Measurements from ENCODE around the gene BABAM1.

BABAM1 gene

DNA sequence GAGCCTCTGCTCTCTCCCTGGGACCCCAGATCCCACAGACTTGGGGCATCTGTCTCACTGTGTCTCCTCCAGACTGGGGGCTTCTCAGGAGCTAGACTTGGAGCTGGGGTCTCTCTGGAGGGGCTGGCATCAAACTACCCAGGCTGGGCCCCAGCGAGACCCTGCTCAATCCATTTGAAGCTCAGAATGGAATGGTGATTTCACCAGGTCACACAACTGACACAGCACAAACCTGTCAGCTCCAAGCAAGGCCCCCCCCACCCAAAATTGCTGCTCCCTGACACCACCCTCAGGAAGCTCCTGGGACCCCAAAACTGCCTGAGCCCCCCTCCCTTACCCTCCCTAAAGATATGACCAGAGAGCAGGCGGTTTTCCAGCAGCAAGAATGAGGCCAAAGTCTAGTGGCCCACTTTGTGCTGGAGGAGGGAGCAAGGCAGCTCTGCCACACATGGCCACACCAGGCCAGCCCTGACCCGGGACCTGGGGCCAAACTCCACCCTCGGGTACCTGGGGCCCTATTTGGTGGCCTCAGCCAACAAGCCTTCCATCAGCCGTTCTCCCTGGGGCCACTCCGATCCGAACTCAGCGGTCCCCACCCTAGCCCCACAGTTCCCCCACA, 23.9 kb upstream of the BABAM1 start:
- no peak for DNase-seq (ENCODE audit: low read depth in 2 of 2)

DNA sequence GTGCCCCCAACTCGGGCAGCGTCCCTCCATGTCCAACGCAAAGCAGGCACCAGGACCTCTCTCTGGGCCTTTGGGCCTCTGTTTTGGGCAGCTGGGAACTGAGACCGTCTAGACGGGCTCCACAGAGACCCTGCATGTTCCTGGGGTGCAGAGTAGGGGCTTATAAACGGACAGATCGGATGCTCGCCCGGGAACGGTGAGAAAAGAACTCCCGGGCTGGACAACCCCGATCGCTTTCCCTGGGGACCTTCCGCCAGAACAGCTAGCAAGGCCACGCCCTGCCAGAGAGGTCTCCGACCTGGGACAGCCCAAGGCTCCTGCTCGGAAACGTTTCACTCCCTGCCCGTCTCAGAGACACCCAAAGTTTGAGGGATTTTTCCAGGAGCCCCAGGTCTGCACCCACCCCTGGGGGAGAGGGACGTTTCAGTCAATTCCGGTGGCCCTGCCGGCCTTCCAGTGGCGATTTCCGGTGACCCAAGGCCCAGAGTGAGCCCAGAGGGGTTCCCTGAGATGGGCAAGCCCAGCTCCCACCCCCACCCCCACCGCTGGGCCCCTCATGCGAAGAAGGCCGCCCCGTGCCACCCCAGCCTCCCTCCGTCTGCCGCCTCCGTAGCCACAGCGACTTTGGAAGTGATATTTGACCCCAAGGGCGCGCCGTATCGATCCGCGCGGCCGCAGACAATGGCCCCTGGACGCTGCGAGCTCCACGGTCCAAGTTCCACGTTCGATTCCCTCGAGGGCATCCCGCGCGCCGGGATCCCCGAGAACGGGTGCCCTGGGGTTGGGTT, 23.2 kb upstream of the BABAM1 start:
- DNase-seq (ENCODE audit: low read depth in 2 of 2) = no peak

DNA sequence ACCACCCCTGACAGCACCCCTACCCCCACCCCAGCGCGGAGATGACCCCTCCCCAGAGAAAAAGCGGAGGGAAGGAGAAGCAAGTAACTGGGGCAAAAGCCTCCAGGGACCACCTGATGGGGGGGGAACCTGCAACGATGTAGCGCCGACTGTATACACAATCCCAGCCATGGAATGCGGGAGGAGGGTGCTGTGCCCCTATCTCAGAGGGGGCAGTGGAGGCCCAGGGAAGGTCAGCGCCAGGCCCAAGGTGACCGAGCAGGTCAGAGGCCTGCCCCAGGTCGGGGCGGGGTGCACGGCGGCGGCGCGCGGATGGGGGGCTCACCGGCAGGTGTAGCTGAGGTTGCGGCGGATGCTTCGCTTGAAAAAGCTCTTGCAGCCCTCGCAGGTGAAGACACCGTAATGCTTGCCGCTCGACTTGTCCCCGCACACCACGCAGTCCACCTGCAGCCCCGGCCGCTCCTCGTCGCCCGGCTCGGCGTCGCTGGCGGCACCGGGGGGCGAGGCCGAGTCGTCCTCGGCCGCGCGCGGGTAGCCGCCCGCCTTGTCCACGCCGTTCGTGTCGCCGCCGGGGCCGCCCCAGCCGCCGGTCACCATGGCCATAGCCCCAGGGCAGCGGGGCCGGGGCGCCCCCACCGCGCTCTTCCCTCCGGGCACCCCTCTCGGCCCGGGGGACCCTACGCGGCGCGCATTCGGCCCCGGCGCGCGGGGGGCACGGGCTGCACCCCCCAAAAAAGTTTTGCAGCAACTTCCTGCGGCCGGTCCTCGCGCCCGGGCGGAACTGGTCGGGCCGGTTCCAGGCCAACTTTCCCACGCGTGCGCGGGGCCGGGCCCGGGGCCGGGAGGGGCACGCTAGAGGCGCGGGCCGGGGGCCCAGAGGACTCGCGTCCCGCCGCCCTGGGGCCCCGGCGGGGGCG, 22.4 kb upstream of the BABAM1 start:
- DNase-seq (ENCODE audit: low read depth in 2 of 2) = no peak

DNA sequence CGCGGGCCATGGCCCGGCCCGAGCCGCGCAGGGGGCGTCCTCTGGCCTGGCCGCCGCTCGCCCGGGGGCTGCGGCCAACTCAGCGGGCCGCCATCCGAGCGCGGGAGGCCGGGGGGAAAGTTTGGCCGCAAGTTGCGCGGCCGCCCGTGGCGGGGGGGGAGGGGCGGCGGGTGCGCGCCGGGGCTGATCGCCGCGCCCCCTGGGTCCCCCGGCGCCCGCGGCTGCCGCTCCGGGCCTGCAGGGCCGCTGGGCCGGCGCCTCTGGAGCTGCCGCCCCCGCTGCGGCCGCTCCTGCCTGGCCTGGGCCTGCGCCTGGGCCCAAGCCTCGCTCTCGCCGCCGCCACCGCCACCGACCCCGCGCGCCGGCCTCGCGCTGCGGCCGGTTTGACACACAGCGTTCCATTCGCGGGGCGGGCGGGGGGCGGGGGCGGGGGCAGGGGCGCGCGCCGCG, 21.7 kb upstream of the BABAM1 start, which contains the start of gene NR2F6:
TSS of gene NR2F6 (minus strand) at position 385 of the 450 bp plus-strand sequence. CDS start 699 bp downstream, outside the sequence.
- peak in 1 of 2 donors; percentile 23 for DNase-seq (ENCODE audit: low read depth in 2 of 2)

DNA sequence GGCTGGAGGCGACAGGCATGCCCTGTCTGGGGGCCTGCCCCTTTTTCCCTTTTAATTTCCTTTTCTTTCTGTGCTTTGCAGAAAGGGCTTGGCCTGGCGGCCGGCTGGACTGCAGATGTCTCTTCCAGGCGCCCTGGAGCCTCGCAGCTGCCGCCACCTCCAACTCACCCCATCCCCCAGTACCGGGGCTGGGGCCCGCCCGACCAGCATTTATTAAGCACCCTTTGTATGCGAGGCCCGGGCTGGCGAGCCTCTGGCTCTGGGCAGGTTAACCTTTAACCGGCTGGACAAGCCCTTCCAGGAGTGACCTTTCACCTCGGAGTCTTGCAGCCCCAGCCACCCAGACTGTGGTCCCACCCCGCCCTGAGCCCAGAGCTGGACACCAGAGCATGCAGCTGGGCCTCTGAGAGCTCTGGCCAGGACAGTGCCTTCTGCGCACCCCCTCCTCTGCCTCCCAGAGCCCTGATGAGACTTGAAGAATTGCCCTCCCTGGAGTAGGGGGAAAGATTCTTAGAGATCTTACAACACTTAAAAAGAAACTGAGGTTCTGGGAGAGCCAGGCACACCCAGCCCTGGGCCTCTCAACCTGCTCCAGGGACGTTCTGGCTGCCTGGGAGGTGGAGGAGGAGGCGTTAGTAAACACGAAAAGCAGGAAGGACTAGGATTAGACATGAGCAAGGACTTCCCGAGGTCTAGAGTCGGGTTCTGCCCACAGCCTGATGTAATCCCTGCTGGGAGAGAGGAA, 20.4 kb upstream of the BABAM1 start:
- DNase-seq (ENCODE audit: low read depth in 2 of 2) = no peak

DNA sequence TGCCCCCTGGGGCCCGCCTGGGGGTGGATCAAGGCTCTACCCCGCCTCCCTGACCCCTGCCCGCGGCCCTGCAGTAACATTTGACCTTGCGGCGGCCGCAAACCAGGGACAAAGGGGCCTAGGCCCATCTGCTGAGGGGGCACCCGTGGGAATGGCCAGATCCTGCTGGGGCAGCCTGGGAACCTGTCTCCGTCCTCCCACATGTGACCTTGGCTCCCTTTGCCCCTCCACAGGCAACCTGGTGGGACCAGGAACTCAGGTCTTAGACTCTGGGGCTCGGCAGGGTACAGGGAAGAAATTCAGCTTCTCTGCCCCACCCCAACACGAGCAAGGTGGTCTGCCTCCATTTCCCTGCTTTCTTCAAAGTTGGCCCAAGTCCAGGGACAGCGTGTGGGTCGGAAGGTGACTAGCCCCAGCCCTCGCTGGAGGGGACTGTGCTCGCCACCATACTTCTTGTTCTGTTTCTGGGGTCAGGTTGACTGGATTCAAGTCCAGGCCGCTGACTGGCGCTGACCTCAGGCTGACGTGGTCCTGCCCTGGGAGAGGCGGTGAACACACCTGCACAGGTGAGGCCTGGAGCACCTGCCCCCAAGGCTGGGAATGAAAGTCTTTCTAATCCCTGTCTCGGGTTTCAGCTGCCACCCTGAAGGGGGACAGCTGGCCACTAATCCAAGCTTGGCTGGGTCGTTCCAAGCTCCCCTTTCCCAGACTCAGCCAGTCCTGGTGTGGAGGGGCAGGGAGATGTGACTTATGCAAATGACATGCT, 19.0 kb upstream of the BABAM1 start:
- no peak for DNase-seq (ENCODE audit: low read depth in 2 of 2)

DNA sequence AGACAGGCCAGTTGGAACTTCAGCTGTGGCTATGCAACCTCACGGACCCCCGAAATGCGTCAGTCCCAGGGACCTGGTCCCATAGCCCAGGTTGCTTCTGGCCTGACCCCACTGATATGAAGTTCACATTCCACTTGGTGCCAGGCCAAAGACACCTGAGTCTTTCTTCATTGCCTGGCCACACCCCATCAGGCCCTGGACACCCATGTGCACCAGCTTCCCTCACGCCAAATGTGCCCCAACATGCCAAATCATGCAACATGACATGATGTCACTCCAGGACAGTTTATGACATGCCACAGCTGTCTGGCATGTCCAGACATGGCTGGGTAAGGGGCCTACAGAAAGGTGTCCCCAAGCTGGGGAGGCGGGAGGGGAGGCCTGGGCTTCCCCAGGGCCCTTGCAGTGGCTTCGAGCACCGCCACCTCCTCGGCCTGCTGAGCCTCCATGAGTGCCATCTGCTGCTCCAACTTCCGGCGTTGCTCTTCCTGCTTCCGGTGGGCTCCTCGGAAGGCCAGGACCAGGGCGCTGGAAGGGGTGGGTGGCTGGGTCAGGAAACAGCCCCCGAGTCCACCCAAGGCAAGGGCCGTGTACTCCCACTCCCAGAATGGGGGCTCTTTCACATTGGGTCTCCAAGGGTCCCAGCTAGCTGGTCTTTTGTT, 17.2 kb upstream of the BABAM1 start:
- no peak for DNase-seq (ENCODE audit: low read depth in 2 of 2)

DNA sequence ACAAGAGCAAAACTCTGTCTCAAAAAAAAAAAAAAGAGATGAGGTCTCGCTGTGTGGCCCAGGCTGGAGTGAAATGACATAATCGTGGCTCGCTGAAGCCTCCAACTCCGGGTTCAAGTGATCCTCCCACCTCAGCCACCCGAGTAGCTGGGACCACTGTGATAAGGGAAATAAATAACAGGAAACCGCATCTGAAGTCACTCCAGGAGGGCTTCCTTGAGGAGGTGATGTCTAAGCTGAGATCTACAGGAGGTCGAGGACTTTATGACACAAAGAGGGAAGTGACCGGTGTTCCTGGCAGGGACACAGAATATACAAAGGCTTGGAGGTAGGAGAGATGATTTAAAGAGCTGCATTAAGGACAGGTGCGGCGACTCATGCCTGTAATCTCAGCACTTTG, 12.6 kb upstream of the BABAM1 start:
- no peak for DNase-seq (ENCODE audit: low read depth in 2 of 2)

DNA sequence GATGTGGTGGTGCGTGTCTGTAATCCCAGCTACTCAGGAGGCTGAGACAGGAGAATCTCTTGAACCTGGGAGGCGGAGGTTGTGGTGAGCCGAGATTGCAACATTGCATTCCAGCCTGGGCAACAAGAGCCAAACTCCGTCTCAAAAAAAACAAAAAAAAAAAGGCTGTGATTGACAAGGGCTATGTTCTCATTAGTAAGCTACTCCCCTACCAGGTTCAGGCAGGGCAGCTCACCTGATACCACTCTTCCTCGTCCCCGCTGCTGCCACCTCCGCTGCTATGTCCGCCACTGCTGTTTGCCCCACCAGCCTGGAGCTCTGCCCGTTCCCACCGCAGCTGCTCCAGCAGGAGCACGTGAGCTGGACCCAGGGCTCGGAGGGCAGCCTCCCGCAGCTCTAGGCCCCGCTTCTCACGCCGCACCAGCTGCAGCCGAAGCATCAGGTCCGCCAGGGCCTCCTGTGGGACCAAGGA, 12.1 kb upstream of the BABAM1 start:
- no peak for DNase-seq (ENCODE audit: low read depth in 2 of 2)

DNA sequence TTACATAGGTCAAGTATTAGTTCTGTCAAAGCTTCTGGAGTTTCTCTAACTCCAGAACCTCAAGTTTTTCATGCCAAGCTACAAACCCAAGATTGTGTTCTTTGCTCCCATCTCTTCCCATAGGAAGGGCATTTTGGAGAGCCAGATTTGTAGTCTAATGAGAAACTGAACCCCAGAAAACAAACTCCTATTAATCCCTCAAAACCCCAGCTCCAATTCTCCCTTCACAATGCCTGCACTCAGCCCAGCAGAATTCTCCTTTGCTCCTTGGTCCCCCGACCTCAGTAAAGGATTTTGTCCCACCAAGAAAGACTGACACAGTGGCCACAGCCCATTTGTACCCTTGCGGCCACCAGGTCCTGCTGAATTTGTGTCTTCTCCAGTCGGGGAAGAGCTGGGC, 11.1 kb upstream of the BABAM1 start:
- no peak for DNase-seq (ENCODE audit: low read depth in 2 of 2)

DNA sequence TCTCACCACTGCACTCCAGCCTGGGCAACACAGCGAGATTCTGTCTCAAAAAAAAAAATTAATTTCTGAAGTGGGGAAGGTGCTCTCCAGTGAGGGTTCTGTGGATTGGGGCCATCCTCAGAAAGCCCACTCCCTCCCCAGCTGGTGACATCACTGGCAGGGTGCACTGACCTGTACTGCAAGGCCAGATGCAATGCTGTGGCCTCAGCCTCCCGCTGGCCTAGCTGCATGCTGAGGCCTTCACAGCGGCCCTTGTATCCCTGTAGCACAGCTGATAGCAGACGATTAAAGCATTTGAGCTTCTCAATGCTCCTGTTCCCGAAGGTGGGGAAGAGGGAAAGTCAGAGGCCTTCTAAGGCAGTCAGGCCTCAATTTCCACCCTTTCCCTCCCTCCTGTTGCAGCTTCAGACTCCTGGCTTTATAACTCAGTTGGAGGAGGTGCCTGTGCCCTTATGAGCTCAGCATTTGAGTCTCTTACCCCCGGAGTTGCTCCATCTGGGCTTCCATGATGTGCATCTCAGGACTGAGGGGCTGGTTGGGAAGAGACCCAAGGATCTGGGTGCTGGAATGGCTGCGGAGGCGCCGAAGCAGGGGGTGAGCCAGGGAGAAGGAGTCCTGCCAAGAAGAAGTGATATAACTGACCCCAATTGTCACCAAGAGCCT, 8.0 kb upstream of the BABAM1 start:
- DNase-seq (ENCODE audit: low read depth in 2 of 2) = no peak

DNA sequence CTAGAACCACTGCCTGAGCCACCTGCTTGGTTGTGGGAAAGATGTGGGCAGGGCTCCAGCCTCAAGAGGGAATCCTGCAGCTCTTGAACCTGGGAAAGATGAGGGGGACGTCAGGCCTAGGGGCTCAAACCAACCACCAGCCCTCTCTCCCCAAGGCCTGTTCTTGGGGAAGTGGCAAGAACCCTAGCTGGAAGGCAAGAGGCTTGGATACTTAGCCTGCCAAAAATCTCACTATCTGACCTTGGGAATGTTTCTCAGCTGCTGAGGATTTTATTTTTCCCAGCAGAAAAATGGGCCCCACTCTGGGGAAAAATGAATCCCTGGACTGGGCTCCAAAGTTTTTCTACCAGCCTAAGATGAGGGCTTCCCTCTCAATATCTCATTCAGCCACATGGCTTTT, 7.3 kb upstream of the BABAM1 start:
- DNase-seq (ENCODE audit: low read depth in 2 of 2) = no peak

DNA sequence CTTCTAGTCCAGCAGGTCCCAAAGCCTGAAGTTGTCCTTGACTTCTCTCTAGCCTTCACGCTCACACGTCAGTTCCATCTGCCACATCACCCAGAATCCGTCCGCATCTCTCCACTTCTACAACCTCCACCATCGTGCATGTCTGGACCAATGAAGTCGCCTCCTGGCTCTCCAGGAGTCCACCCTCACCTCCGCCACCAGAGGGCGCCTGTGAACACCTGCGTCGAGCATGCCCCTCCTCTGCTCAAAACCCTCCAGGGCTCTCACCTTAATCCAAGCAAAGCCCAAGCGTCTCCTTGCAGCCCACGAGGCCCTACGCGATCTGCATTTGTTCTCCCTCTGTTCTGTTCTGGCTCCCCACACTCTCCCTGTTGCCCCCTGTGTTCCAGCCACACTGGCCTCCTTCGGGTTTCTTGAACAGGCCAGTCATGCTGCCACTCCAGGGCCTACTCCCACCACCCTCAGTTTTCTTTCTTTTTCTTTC, 6.4 kb upstream of the BABAM1 start:
- peak; percentile 83 to 87 for DNase-seq (ENCODE audit: low read depth in 2 of 2)

DNA sequence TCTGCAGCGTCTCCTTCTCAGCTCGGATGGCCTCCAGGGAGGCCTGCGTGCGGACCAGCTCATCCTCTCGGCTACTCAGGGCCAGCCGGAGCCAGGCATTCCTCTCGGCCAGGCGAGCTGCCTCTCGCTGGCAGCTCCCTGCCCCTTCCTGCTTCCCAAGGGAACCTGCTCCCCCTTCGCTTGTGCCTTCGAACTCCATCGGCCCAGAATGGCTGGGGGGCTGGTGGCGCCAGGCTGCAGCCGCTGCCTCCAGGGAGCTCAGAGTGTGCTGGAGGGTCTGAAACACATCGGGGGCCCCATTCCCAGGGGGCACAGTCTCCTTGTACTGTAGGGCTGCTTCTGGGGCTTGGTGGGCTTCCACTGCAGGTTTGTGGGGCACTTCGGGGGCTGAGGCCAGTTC, 4.7 kb upstream of the BABAM1 start:
- DNase-seq (ENCODE audit: low read depth in 2 of 2) = no peak

DNA sequence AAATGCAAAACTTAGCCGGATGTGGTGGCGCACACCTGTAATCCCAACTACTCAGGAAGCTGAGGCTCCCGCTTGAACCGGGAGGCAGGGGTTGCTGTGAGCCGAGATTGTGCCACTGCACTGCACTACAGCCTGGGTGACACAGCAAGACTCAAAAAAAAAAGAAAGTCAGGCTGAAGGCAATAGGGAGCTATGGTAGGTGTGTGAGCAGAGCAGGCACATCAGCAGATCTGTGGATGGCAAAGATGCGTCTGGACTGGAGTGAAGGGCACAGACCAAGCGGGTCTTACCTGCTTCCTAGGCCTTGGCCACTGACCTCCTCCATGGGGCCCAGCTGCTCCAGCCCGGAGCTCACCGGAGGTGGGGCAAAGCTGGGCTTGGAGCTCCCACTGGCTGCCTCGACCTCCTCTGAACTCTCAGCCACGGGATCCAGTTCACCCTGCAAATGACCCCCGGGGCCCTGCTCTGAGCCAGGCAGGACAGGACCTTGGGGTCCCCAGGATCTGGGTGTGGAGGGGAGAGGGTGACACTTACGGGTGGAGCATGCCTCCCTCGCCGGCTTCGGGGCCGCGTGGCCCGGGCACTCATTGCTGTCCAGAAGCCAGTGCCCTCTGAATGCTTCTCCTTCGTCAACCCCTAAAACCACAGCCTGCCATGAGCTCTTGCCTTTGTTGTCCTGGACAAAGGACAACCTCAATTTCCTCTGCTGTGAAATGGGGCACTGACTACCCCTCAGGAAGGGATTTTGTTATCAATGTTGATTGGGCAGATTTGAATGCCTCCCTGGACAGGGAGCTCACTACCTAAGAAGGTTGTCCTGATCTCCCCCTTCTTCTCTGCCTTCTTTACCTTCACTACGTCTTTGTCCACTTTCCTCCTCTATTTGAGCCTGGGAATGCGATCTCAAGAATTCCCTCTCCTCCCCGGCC, 3.3 kb upstream of the BABAM1 start:
- DNase-seq (ENCODE audit: low read depth in 2 of 2) = no peak

DNA sequence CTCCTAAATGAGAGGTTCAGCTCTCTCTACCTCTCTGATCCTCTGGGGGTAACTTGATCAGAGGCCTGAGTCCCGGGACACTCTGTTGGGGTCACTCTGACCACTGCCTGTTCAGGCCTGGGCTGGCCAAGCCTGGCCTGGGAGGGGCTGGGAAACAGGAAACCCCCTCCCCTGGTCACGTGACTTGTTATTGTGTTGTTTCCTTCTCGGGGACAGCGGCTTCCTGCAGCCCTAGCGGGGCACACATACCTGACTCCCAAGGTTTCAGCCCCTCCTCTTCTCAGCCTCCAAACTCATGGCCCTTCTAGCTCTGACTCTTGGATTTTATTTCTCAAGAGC, 2.6 kb upstream of the BABAM1 start, which contains the start of gene USHBP1:
TSS of gene USHBP1 (minus strand) at position 105 of the 339 bp plus-strand sequence. CDS start 446 bp downstream, outside the sequence.
- DNase-seq (ENCODE audit: low read depth in 2 of 2) = no peak

DNA sequence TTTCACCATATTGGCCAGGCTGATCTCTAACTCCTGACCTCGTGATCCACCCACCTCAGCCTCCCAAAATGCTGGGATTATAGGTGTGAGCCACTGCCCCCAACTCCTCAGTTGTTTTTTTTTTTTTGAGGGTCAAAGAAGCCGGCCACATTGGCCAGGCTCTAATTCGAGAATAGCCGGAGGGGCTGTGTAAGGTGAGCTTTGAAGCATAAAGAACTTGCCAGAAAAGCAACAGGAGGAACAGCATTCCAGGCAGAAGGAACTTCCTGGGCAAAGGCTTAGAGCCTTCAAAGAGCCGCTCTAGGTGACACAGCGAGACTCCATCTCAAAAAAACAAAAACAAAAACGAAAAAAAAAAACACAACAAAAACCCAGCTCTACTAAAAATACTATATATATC, 1.2 kb upstream of the BABAM1 start:
- no peak for DNase-seq (ENCODE audit: low read depth in 2 of 2)

DNA sequence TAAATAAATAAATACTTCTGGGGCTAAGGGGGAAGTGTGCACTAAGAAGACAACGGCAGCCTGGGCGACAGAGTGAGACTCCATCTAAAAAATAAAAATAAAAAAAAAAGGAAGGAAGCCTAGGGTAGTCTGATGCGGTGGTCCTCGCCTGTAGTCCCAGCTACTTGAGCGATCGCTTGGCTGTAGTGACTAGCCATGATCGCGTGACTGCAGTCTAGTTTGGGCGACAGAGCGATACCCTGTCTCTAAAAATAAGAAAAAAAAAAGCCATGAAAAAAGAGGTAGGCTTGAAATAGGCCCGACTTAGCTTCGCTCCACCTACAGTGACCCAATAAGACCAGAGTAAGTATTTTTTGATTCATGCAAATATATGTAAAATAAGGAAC, 661 bp upstream of the BABAM1 start:
- DNase-seq (ENCODE audit: low read depth in 2 of 2) = no peak

All from stimulated activated CD4-positive, alpha-beta T cell treated with anti-CD3 and anti-CD28 coated beads, Interleukin-1b, Interleukin-23, amount 100 ng/mL, for 1 hour (primary cell).